NK-92 treated with Interleukin-12 subunit alpha and Interleukin-12 subunit beta, amount 100 ng/mL, for 24 hours (cell line): ENCODE measurements around the gene ADIPOQ.
"Not testable (repeated sequence)": the region's sequence is repeated elsewhere in the genome, so short reads cannot be mapped to it uniquely, and the experiment has no call there.

Source experiments
- DNase-seq: peaks from one replicate; lab custom pipeline; 2025; lab: John Stamatoyannopoulos, UW

ADIPOQ gene

GRCh38 chr3:186826410-186826975, 16.0 kb upstream of the ADIPOQ start:
- DNase-seq, result peak; percentile 42

DNA sequence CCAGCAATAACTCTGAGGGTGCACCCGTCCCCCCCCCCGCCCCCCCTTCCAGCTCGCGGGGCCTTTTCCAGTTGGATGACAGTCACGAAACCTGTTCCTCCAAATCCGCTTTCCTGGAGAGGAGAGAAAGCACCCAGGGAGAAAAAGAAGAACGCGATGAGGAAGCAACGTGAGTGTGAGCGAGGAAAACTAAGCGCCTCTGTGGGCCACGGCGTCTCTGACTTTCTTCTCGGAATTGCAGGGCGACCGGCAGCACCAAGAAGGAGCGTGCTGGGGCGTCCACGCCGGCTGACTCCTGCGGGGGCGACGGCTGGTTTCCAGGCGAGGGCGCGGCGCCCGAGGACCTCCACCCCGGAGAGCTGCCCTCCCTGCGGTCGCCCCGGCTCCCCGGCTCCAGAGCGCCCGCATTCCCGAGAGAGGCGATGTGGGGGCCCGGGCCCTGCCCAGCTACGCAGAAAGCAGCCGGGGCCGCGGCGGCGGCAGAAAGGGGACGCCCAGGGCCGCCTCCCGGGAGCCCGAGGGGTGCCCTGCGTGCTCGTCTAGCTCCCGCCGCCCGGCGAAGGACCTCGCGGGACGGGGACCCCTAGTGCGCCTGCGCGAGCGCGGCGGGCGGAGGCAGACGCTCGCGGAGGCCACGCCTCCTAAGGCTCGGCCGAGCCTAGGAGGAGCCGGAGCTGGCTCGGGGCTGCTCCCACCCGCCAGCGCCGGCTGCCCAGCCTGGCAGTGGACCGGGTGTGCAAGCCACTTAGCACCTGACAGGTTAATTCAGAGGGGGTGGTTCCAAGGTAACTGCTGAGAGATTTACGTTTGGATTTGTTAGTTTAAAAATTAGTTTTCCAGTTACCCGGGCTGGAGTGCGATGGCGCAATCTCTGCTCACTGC, 15.3 kb upstream of the ADIPOQ start:
- peak; percentile 77 for DNase-seq

- DNase-seq, result no peak
These were observed 14.2 kb upstream of the ADIPOQ start for GRCh38 chr3:186828340-186828739.

DNA sequence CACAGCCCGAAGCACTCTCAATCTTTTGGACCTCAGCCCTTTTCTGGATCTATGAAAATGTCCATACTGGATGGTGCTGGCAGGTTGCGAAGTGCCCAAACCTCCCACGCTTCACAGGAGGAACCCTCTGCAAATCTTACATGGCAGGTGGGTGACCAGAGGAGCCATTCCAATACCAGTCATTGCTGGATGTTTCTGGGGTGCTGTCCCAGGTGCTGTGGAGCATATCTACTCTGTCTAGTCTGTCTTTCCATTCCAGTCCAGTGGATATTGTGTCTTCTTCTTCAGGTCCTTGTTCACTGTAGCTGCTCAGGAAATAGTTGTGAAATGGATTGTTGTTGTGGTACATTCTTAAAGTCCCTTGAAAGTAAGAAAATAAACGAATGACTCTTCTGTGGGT, 10.7 kb upstream of the ADIPOQ start:
- no peak for DNase-seq

DNA sequence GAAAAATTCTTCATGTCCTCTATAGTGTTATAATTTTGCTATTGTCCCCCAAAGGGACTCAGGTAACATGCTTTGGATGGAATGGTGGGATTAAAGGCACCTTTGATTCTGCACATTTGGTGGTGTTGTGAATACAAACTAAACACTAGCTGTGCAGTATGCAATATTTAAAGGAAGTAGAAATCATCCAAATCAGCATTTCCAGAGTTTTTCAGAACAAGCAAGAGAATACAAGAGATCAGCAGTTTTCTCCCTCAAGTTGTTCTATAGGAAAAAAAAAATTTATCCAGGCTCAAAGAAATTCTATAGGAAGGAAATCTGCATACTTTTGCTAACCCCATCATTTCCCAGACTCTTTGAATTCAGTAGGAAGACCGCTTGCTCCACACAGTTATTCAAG, 10.2 kb upstream of the ADIPOQ start:
- DNase-seq, result no peak

DNA sequence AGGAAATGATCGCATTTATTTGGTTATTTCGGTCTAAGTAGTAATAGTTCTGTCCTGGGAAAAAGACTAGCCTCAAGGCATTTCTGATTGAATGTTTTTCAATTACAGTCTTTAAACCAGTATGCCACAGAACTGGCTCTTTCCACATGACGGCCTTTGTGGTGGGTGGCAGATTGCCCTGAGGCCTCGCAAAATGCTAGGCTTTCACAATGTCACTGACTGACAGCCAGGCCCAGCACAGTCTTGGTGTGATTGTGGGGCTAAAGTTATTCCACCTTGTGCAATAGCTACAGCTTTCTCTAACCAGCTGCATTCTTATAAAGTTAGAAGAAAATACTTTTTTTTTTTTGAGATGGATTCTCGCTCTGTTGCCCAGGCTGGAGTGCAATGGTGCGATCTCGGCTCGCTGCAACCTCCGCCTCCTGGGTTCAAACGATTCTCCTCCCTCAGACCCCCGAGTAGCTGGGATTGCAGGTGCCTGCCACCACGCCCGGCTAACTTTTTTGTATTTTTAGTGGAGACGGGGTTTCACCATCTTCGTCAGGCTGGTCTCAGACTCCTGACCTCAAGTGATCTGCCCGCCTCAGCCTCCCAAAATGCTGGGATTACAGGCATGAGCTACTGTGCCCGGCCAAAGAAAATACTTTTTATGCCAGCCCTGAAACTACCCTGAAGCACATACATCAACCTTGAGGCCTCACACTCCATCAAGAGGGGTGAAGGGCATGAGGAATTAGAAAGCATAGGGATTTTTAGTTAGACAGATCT, 2.5 kb upstream of the ADIPOQ start:
- DNase-seq, result no peak

GRCh38 chr3:186841620-186842019, 890 bp upstream of the ADIPOQ start:
- DNase-seq, result no peak

DNA sequence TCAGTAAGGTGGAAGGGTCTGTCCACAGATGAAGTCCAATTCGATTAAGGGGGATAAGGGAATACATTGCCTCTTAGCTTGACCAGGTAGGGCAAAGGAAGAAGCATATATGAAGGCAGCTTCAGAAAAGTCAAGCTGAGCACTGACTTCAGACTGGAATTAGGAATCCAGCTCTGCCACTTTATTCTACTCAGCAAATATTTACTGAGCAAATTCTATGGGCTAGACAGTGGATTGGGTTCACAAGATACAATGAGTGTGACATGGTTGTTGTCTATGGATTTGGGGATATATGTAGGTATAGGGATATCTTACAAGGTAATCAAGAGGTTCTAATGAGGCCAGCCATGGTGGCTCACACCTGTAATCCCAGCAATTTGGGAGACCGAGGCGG, 526 bp downstream of the ADIPOQ start:
- no peak for DNase-seq

- DNase-seq, result no peak
These were observed 2.4 kb downstream of the ADIPOQ start for GRCh38 chr3:186844908-186845307.

DNA sequence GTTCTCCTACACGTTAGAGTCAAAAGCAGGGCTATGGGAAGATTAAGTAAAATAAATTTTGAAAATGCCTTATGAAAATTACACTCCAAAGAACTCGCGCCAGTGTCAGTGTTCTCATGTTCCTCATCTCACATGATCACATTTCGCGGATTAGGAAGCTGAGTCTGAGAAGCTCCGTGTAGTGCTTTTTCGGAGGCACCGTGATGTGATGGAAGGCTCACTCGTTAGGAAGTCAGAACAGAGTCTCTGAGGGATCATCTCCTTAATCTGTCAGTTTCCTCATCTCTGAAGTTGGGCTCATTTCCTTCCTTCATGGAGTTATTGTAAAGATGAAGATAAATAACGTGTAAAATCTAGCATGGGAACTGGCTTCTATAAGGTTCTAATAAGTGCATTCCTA, 3.2 kb downstream of the ADIPOQ start:
- DNase-seq, result no peak

DNA sequence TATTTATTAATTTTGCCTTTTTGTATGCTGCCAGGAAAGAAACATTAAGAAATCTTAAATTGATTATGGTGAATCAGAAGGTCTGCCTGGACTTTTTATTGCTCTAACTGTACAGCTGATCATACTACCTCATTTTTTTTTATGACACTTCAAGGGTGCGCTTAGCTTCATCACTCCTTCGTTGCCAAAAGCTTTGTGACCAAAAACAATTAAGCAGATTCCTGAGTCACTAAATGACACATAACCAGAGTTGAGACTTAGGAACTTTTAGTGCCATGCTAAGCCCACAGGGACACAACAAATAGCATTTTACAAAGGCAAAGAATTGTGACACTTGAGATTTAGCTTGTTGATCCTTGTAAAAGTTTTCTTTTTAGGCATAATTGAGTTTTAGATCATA, 4.9 kb downstream of the ADIPOQ start:
- DNase-seq, result no peak

DNA sequence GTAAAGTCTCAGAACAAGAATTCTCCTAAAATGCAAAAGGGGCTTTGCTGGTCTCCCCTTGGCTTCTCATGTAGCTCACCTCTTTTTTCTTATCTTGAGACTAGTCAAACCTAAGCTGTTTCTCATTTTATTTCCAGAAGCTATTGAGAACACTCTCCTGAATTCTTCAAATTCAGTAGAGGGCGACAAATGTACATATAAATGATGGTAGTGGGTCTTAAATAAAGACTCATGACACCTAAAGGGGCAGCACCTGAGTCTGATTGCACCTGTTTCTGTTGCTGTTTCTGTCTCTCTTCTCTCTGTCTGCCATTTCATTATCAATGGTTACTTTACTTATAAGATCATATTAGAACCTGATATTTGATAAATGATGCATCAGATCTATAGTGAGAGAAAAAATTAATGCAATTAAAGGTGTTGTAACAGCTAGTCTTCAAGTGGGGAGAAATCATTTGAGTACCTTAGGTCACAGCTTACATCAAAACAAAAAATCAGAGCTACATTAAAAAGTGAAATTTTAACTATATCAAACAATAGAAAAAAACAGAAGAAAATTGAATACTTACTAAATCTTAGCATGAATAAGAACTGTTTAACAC, 7.0 kb downstream of the ADIPOQ start:
- DNase-seq, result no peak

- DNase-seq, result not testable (repeated sequence)
These were observed 9.3 kb downstream of the ADIPOQ start for GRCh38 chr3:186851835-186852234.

DNA sequence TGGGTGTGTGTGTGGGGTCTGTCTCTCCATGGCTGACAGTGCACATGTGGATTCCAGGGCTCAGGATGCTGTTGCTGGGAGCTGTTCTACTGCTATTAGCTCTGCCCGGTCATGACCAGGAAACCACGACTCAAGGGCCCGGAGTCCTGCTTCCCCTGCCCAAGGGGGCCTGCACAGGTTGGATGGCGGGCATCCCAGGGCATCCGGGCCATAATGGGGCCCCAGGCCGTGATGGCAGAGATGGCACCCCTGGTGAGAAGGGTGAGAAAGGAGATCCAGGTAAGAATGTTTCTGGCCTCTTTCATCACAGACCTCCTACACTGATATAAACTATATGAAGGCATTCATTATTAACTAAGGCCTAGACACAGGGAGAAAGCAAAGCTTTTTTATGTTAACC, 10.5 kb downstream of the ADIPOQ start:
- no peak for DNase-seq

DNA sequence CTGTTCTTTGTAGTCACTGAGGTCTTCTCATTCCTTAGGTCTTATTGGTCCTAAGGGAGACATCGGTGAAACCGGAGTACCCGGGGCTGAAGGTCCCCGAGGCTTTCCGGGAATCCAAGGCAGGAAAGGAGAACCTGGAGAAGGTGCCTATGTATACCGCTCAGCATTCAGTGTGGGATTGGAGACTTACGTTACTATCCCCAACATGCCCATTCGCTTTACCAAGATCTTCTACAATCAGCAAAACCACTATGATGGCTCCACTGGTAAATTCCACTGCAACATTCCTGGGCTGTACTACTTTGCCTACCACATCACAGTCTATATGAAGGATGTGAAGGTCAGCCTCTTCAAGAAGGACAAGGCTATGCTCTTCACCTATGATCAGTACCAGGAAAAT, 11.6 kb downstream of the ADIPOQ start:
- no peak for DNase-seq

DNA sequence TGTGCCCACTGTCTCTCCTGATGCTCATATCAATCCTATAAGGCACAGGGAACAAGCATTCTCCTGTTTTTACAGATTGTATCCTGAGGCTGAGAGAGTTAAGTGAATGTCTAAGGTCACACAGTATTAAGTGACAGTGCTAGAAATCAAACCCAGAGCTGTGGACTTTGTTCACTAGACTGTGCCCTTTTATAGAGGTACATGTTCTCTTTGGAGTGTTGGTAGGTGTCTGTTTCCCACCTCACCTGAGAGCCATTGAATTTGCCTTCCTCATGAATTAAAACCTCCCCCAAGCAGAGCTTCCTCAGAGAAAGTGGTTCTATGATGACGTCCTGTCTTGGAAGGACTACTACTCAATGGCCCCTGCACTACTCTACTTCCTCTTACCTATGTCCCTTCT, 12.4 kb downstream of the ADIPOQ start:
- DNase-seq, result no peak

- DNase-seq, result no peak
These were observed 15.2 kb downstream of the ADIPOQ start for GRCh38 chr3:186857743-186858142.

DNA sequence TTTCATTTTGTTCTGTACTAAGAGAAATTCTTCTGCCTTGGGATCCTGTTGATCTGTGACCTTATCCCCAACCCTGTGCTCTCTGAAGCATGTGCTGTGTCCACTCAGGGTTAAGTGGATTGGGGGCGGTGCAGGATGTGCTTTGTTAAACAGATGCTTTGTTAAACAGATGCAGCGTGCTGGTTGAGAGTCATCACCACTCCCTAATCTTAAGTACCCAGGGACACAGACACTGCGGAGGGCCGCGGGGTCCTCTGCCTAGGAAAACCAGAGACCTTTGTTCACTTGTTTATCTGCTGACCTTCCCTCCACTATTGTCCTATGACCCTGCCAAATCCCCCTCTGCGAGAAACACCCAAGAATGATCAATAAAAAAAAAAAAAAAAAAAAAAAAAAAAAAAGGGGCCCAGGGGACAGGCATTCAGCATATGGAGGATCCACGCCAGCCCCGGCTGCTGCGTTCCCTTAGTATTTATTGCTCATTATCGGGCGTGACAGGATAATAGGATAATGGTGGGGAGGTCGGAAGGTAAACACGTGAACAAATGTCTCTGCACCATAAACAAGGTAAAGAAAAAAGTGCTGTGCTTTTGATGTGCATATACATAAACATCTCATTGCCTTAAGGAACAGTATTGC, 22.8 kb downstream of the ADIPOQ start:
- not testable (repeated sequence) for DNase-seq

- not testable (repeated sequence) for DNase-seq
These were observed 23.6 kb downstream of the ADIPOQ start for GRCh38 chr3:186866095-186866494.

- DNase-seq, result no peak
These were observed 27.0 kb downstream of the ADIPOQ start for GRCh38 chr3:186869253-186870100.
